H9 (cell line): ENCODE results near the gene LRP1-AS. TPM values are rescaled to one million over a fixed set of nuclear protein-coding genes. Genes with fewer than 3 reads are reported as not detected.

Experiments
- DNase-seq: peaks from one replicate; pipeline ENCODE4 v3.0.0-alpha.2; 2017
- H2AFZ ChIP-seq: one replicate; pipeline ENCODE4 v1.6.1; 2013; ENCODE audit warnings: mild to moderate bottlenecking, low read length, control low read depth, moderate library complexity
- H2AK5ac ChIP-seq: 2 replicates; pipeline ENCODE4 v1.6.1; 2013; ENCODE audit warnings: low read length, control low read depth, mixed read lengths; ENCODE audit not compliant: insufficient read length
- H2BK120ac ChIP-seq: one replicate; pipeline ENCODE4 v1.6.1; 2013; ENCODE audit warnings: low read depth, mild to moderate bottlenecking, low read length, control low read depth, inconsistent platforms; ENCODE audit not compliant: poor library complexity, severe bottlenecking
- H2BK12ac ChIP-seq: 2 replicates; pipeline ENCODE4 v1.6.1; 2013; ENCODE audit warnings: low read length, control low read depth, mixed read lengths, low read depth; ENCODE audit not compliant: insufficient read length
- H2BK15ac ChIP-seq: 2 replicates; pipeline ENCODE4 v1.6.1; 2013; ENCODE audit warnings: low read depth, low read length, control low read depth
- H2BK20ac ChIP-seq: one replicate; pipeline ENCODE4 v1.6.1; 2013; ENCODE audit warnings: low read depth, mild to moderate bottlenecking, low read length, control low read depth, inconsistent platforms; ENCODE audit not compliant: poor library complexity, severe bottlenecking
- H2BK5ac ChIP-seq: 2 replicates; pipeline ENCODE4 v1.6.1; 2013; ENCODE audit warnings: low read length, control low read depth, mixed read lengths; ENCODE audit not compliant: insufficient read length
- H3K14ac ChIP-seq: 2 replicates; pipeline ENCODE4 v1.6.1; 2013; ENCODE audit warnings: low read length, control low read depth; ENCODE audit not compliant: insufficient read depth
- H3K18ac ChIP-seq: 2 replicates; pipeline ENCODE4 v1.6.1; 2013; ENCODE audit warnings: low read depth, mild to moderate bottlenecking, mixed read lengths, low read length, control low read depth; ENCODE audit not compliant: insufficient read length
- H3K23ac ChIP-seq: 2 replicates; pipeline ENCODE4 v1.6.1; 2013; ENCODE audit warnings: low read length, control low read depth, mixed read lengths, low read depth; ENCODE audit not compliant: insufficient read length
- H3K23me2 ChIP-seq: 2 replicates; pipeline ENCODE4 v1.6.1; 2013; ENCODE audit warnings: low read depth, mild to moderate bottlenecking, mixed read lengths, low read length, control low read depth; ENCODE audit not compliant: insufficient read length, poor library complexity, severe bottlenecking
- H3K27ac ChIP-seq: 2 replicates; pipeline ENCODE4 v1.5.1; 2013; ENCODE audit warnings: low read length, control low read depth, mixed read lengths, low read depth; ENCODE audit not compliant: insufficient read length
- H3K27me3 ChIP-seq: 2 replicates; pipeline ENCODE4 v1.6.1; 2013; ENCODE audit warnings: low read length, control low read depth, inconsistent platforms; ENCODE audit not compliant: insufficient read depth
- H3K4ac ChIP-seq: 2 replicates; pipeline ENCODE4 v1.6.1; 2013; ENCODE audit warnings: low read depth, mild to moderate bottlenecking, control low read depth, inconsistent platforms, low read length, moderate library complexity
- H3K4me1 ChIP-seq: 2 replicates; pipeline ENCODE4 v1.6.1; 2013; ENCODE audit warnings: low read length, control low read depth, inconsistent platforms; ENCODE audit not compliant: insufficient read depth
- H3K4me2 ChIP-seq: 2 replicates; pipeline ENCODE4 v1.6.1; 2013; ENCODE audit warnings: low read length, control low read depth, mixed read lengths; ENCODE audit not compliant: insufficient read length, insufficient read depth
- H3K56ac ChIP-seq: 2 replicates; pipeline ENCODE4 v1.6.1; 2013; ENCODE audit warnings: low read depth, mild to moderate bottlenecking, mixed read lengths, low read length, control low read depth; ENCODE audit not compliant: insufficient read length
- H3K79me1 ChIP-seq: 2 replicates; pipeline ENCODE4 v1.6.1; 2013; ENCODE audit warnings: low read depth, mild to moderate bottlenecking, moderate library complexity, low read length, control low read depth, inconsistent platforms; ENCODE audit not compliant: insufficient read depth, poor library complexity, severe bottlenecking
- H3K79me2 ChIP-seq: 2 replicates; pipeline ENCODE4 v1.6.1; 2013; ENCODE audit warnings: low read length, control low read depth, inconsistent platforms; ENCODE audit not compliant: insufficient read depth
- H3K9ac ChIP-seq: 2 replicates; pipeline ENCODE4 v1.6.1; 2013; ENCODE audit warnings: low read length, control low read depth, mixed read lengths; ENCODE audit not compliant: insufficient read length; ENCODE audit errors: extremely low read depth
- H3K9me3 ChIP-seq: one replicate; pipeline ENCODE4 v1.6.1; 2013; ENCODE audit warnings: low read depth, low read length, inconsistent platforms; ENCODE audit not compliant: control insufficient read depth
- H3T11ph ChIP-seq: one replicate; pipeline ENCODE4 v1.6.1; 2013; ENCODE audit warnings: mild to moderate bottlenecking, low read length, control low read depth, inconsistent platforms
- H4K20me1 ChIP-seq: one replicate; pipeline ENCODE4 v1.6.1; 2013; ENCODE audit not compliant: control insufficient read depth, insufficient read length, insufficient read depth
- H4K5ac ChIP-seq: 2 replicates; pipeline ENCODE4 v1.6.1; 2013; ENCODE audit warnings: low read depth, mild to moderate bottlenecking, mixed read lengths, low read length, control low read depth; ENCODE audit not compliant: insufficient read length
- H4K8ac ChIP-seq: replicated peaks from 2 replicates; pipeline ENCODE4 v1.6.1; 2013; ENCODE audit warnings: low read length, control low read depth, mixed read lengths, low read depth; ENCODE audit not compliant: insufficient read length
- H4K91ac ChIP-seq: 2 replicates; pipeline ENCODE4 v1.6.1; 2013; ENCODE audit warnings: low read depth, mild to moderate bottlenecking, moderate library complexity, mixed read lengths, low read length, control low read depth; ENCODE audit not compliant: insufficient read length
- H3K27ac Mint-ChIP-seq, 3 experiments: 2 replicates in 2 of 3; 3 replicates in 1 of 3; pipeline ENCODE4 v1.8.0; 2020 to 2021; ENCODE audit warnings: mixed read lengths in 3 of 3, mild to moderate bottlenecking in 1 of 3, moderate library complexity in 1 of 3
- H3K27me3 Mint-ChIP-seq: 2 replicates; pipeline ENCODE4 v1.8.0; 2021; ENCODE audit warnings: low read depth, mild to moderate bottlenecking, moderate library complexity, mixed read lengths
- H3K36me3 Mint-ChIP-seq, 3 experiments: 2 replicates in 2 of 3; 3 replicates in 1 of 3; pipeline ENCODE4 v1.8.0; 2020 to 2021; ENCODE audit warnings: low read depth in 3 of 3, mixed read lengths in 3 of 3; ENCODE audit not compliant: insufficient read depth in 1 of 3
- H3K4me1 Mint-ChIP-seq, 2 experiments: 2 replicates each; pipeline ENCODE4 v1.8.0; 2020; ENCODE audit warnings: mixed read lengths in 2 of 2
- H3K4me3 Mint-ChIP-seq, 2 experiments: 2 replicates in 1 of 2; 3 replicates in 1 of 2; pipeline ENCODE4 v1.8.0; 2020 to 2021; ENCODE audit warnings: mild to moderate bottlenecking in 2 of 2, mixed read lengths in 2 of 2, moderate library complexity in 1 of 2
- H3K9me3 Mint-ChIP-seq, 2 experiments: 2 replicates in 1 of 2; 3 replicates in 1 of 2; pipeline ENCODE4 v1.8.0; 2020; ENCODE audit warnings: mild to moderate bottlenecking in 2 of 2, mixed read lengths in 2 of 2, moderate library complexity in 1 of 2
- CTCF ChIP-seq: fragments of 200-600 bp; sonication (generic); conservative IDR thresholded peaks from 3 replicates; pipeline ENCODE4 v1.8.0; 2021; ENCODE audit warnings: antibody characterized with exemption, mild to moderate bottlenecking
- WGBS: extraction: QIAGEN DNeasy Blood & Tissue Kit; methylation state at CpG from one replicate; pipeline ENCODE4 v1.1.7; 2013; ENCODE audit warnings: missing lambda C conversion rate, low lambda C conversion rate, mixed read lengths; ENCODE audit not compliant: insufficient read length; ENCODE audit errors: extremely low coverage; 5-methylcytosine and 5-hydroxymethylcytosine counted together
- total RNA-seq: library from RNA; stranded (reverse); gene quantifications from 2 replicates; pipeline ENCODE4 v1.2.1, GENCODE V29; 2021

The LRP1-AS gene
- total RNA-seq, 1 experiment from 2014 or later: not detected

- H2BK15ac ChIP-seq: no peak overlapping the region
- H3K4me1 Mint-ChIP-seq: peaks cover 0 to 2% of the 10 kb centered on the region in 2 experiments; a peak in 1 of 4 replicates
Observed at GRCh38 chr12:57118711-57119271, 28.6 kb downstream of the LRP1-AS start.

More at GRCh38 chr12:57118711-57119271, 28.6 kb downstream of the LRP1-AS start:
- Histone ChIP-seq H3K4me1 (no peaks in the 10 kb centered on the region), H2BK120ac (no peak overlapping the region), H3K79me1 (no peaks in the 10 kb centered on the region), H2BK20ac (no peak overlapping the region), H3K9ac (no peak overlapping the region), H4K91ac (no peak overlapping the region), H3T11ph (no peak overlapping the region), H2AK5ac (no peak overlapping the region), H3K27me3 (no peaks in the 10 kb centered on the region), H3K56ac (no peak overlapping the region), H2AFZ (no peak overlapping the region), H2BK5ac (no peak overlapping the region), H3K79me2 (no peaks in the 10 kb centered on the region), H3K14ac (no peak overlapping the region), H3K27ac (no peak overlapping the region), H3K4ac (no peak overlapping the region), H3K4me2 (no peak overlapping the region), H3K23ac (no peak overlapping the region), H2BK12ac (no peak overlapping the region), H3K9me3 (no peaks in the 10 kb centered on the region), H3K23me2 (no peaks in the 10 kb centered on the region), H4K8ac (no peak overlapping the region), H3K18ac (no peak overlapping the region), H4K5ac (no peak overlapping the region), H4K20me1 (no peaks in the 10 kb centered on the region)
- H3K9me3 Mint-ChIP-seq: peaks cover 3 to 4% of the 10 kb centered on the region in 2 experiments; a peak in 3 of 5 replicates
- no peak for DNase-seq
- no peak overlapping the region for H3K4me3 Mint-ChIP-seq
- peaks cover 3 to 8% (median 6%) of the 10 kb centered on the region in 3 experiments; a peak in 6 of 7 replicates for H3K36me3 Mint-ChIP-seq
- no peak for TF ChIP-seq CTCF
- H3K27me3 Mint-ChIP-seq: peaks cover 6% of the 10 kb centered on the region
- no CpG with 5 or more reads among the region's 1 CpG for WGBS
- H3K27ac Mint-ChIP-seq: no peak overlapping the region; a peak in 1 of 7 replicates
